Hepatocyte (in vitro differentiated cells): ENCODE data around the gene PDLIM1. TPM values are rescaled to one million over a fixed set of nuclear protein-coding genes. Genes with fewer than 3 reads are reported as not detected.

Experiments used
- DNase-seq: peaks from one replicate; pipeline ENCODE4 v3.0.0-alpha.2; 2016; ENCODE audit warnings: low spot score
- H2AFZ ChIP-seq: fragments of 200-600 bp; sonication (generic); 2 replicates; pipeline ENCODE4 v1.6.0; 2016; ENCODE audit warnings: antibody characterized with exemption, mild to moderate bottlenecking
- H3K27ac ChIP-seq: fragments of 200-600 bp; sonication (generic); 2 replicates; pipeline ENCODE4 v1.5.1; 2016; ENCODE audit warnings: mild to moderate bottlenecking
- H3K27me3 ChIP-seq: fragments of 200-600 bp; sonication (generic); 2 replicates; pipeline ENCODE4 v1.6.1; 2016
- H3K36me3 ChIP-seq: fragments of 200-600 bp; sonication (generic); replicated peaks from 2 replicates; pipeline ENCODE4 v1.5.1; 2016; ENCODE audit warnings: low read depth; ENCODE audit not compliant: insufficient read depth
- H3K4me1 ChIP-seq: fragments of 200-600 bp; sonication (generic); 2 replicates; pipeline ENCODE4 v1.5.1; 2016; ENCODE audit warnings: mild to moderate bottlenecking, moderate library complexity; ENCODE audit not compliant: insufficient read depth
- H3K4me2 ChIP-seq: fragments of 200-600 bp; sonication (generic); 2 replicates; pipeline ENCODE4 v1.6.0; 2016
- H3K4me3 ChIP-seq: fragments of 200-600 bp; sonication (generic); 2 replicates; pipeline ENCODE4 v1.5.1; 2016; ENCODE audit warnings: mild to moderate bottlenecking
- H3K79me2 ChIP-seq: fragments of 200-600 bp; sonication (generic); 2 replicates; pipeline ENCODE4 v1.6.0; 2017; ENCODE audit warnings: mild to moderate bottlenecking
- H3K9me2 ChIP-seq: fragments of 200-600 bp; sonication (generic); replicated peaks from 2 replicates; pipeline ENCODE4 v1.6.0; 2017; ENCODE audit warnings: mild to moderate bottlenecking; ENCODE audit not compliant: insufficient read depth
- H3K9me3 ChIP-seq: fragments of 200-600 bp; sonication (generic); 2 replicates; pipeline ENCODE4 v1.5.1; 2016; ENCODE audit warnings: low read depth, mild to moderate bottlenecking
- H4K20me1 ChIP-seq: fragments of 200-600 bp; sonication (generic); 2 replicates; pipeline ENCODE4 v1.6.0; 2016; ENCODE audit warnings: mild to moderate bottlenecking; ENCODE audit not compliant: insufficient read depth, poor library complexity, severe bottlenecking
- EZH2 ChIP-seq: fragments of 200-600 bp; sonication (generic); IDR thresholded peaks from 2 replicates; pipeline ENCODE4 v1.6.1; 2016; ENCODE audit warnings: antibody characterized with exemption, mild to moderate bottlenecking, borderline replicate concordance
- EZH2phosphoT487 ChIP-seq: fragments of 200-600 bp; sonication (generic); IDR thresholded peaks from one replicate; pipeline ENCODE4 v1.6.1; 2018; ENCODE audit warnings: antibody characterized with exemption, mild to moderate bottlenecking, low read depth, moderate library complexity; ENCODE audit not compliant: unreplicated experiment, severe bottlenecking
- WGBS: methylation state at CpG from one replicate; pipeline ENCODE4 v1.1.6; 2016; ENCODE audit warnings: low lambda C conversion rate; ENCODE audit errors: missing lambda C conversion rate; 5-methylcytosine and 5-hydroxymethylcytosine counted together
- polyA plus RNA-seq: library from polyadenylated mRNA; unstranded; fragments of >200 nt; fragmentation: Nextera tagmentation; extraction: Ambion mirVana; gene quantifications from 2 replicates; pipeline ENCODE4 v1.2.1, GENCODE V29; 2016
- total RNA-seq: library from RNA; depleted of rRNA; stranded (reverse); fragments of >200 nt; gene quantifications from 2 replicates; pipeline ENCODE4 v1.2.3, GENCODE V29; 2014
- TF ChIP-seq, protein P1 (sequence below): fragments of 200-600 bp; sonication (generic); IDR thresholded peaks from 2 replicates; pipeline ENCODE4 v1.5.1; 2016; ENCODE audit warnings: antibody characterized with exemption, mild to moderate bottlenecking; ENCODE audit not compliant: poor library complexity

PDLIM1 gene
- total and polyA plus RNA-seq, 2 experiments from 2014 or later, result 58.2 to 176 TPM

DNA sequence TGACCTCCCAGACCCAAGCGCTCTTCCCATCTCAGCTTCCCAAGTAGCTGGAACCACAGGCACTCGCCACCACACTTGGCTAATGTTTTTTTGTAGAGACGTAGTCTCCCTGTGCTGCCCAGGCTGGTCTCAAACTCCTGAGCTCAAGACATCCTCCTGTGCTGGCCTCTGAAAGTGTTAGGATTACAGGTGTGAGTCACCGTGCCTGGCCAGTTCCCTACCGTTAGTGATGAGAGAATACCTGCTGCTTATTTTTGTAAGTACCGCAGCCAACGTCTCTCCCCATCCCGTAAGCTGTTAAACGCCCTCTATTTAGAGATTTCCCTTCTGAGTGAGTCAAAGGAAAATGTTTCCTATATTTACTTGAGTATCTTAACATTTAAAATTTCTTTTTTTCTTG, 38.5 kb upstream of the PDLIM1 start:
- H4K20me1 ChIP-seq, result no peaks in the 10 kb centered on the region
- no peak overlapping the region for H2AFZ ChIP-seq
- no peak overlapping the region for H3K4me3 ChIP-seq
- no peaks in the 10 kb centered on the region for H3K9me2 ChIP-seq
- WGBS, result 77% methylated on average over 9 of the region's 9 CpGs
- H3K4me1 ChIP-seq, result peaks cover 14% of the 10 kb centered on the region
- no peak overlapping the region for H3K27ac ChIP-seq
- no peaks in the 10 kb centered on the region for H3K79me2 ChIP-seq
- no peaks in the 10 kb centered on the region for H3K27me3 ChIP-seq
- H3K9me3 ChIP-seq, result no peaks in the 10 kb centered on the region
- no peak for TF ChIP-seq EZH2
- no peak for TF ChIP-seq EZH2phosphoT487
- TF ChIP-seq, protein P1, sequence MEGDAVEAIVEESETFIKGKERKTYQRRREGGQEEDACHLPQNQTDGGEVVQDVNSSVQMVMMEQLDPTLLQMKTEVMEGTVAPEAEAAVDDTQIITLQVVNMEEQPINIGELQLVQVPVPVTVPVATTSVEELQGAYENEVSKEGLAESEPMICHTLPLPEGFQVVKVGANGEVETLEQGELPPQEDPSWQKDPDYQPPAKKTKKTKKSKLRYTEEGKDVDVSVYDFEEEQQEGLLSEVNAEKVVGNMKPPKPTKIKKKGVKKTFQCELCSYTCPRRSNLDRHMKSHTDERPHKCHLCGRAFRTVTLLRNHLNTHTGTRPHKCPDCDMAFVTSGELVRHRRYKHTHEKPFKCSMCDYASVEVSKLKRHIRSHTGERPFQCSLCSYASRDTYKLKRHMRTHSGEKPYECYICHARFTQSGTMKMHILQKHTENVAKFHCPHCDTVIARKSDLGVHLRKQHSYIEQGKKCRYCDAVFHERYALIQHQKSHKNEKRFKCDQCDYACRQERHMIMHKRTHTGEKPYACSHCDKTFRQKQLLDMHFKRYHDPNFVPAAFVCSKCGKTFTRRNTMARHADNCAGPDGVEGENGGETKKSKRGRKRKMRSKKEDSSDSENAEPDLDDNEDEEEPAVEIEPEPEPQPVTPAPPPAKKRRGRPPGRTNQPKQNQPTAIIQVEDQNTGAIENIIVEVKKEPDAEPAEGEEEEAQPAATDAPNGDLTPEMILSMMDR, result no peak
- DNase-seq, result no peak
- no peaks in the 10 kb centered on the region for H3K36me3 ChIP-seq
- no peak overlapping the region for H3K4me2 ChIP-seq

DNA sequence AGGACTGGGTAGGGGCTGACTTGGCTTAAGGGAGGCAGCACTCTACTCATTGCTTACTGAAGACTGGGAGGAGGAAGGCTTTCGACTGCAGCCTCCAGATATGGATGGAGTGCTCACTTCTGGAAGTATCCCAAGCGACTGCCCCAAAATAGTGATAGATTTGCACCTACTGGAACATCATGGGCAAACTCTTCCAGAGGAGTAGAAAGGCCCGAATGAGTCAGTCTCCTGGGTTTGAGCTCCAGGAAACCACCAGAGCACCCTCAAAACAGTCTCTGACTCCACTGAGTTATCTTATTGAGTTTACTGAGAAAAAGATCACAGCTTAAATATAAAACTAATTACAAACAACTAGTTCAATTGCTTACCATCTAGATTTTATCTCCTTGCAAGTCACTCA, 37.2 kb upstream of the PDLIM1 start:
- DNase-seq, result no peak
- no peaks in the 10 kb centered on the region for H3K9me2 ChIP-seq

DNA sequence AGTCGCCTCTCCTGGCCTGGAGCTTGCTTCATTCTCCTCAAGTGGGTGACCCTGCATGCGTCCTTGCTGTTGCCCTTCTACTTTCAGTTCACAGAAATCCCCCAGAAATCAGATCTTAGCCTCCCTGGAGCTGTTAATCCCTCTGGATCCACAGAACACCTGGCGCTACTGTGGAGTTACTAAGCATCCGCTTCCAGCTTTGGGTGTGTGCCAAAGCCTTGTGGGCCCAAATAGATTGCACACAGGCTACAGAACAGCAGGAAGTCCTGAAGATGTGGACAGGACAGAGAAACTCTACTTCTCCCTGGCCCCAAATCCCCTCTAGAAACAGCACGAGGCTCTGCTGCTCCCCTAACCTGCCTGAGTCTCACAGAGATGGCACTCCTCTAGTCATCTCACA, 36.6 kb upstream of the PDLIM1 start:
- Histone ChIP-seq H4K20me1 (no peaks in the 10 kb centered on the region), H2AFZ (no peak overlapping the region), H3K9me3 (no peaks in the 10 kb centered on the region), H3K27me3 (no peaks in the 10 kb centered on the region), H3K27ac (no peak overlapping the region), H3K4me2 (peak overlapping the region; percentile 8), H3K79me2 (no peaks in the 10 kb centered on the region), H3K9me2 (no peaks in the 10 kb centered on the region), H3K4me1 (peaks cover 14% of the 10 kb centered on the region), H3K36me3 (no peaks in the 10 kb centered on the region), H3K4me3 (no peak overlapping the region)
- WGBS, result 53% methylated on average over 5 of the region's 5 CpGs
- peak; percentile 34 for DNase-seq
- no peak for TF ChIP-seq EZH2phosphoT487
- no peak for TF ChIP-seq EZH2
- TF ChIP-seq, protein P1, result no peak

More for the DNA sequence above, 37.2 kb upstream of the PDLIM1 start:
- TF ChIP-seq EZH2, result no peak
- TF ChIP-seq, protein P1, result no peak
- no peak for TF ChIP-seq EZH2phosphoT487
- Histone ChIP-seq H3K4me3 (no peak overlapping the region), H2AFZ (no peak overlapping the region), H3K27me3 (no peaks in the 10 kb centered on the region), H3K27ac (no peak overlapping the region), H4K20me1 (no peaks in the 10 kb centered on the region), H3K79me2 (no peaks in the 10 kb centered on the region), H3K4me1 (peaks cover 14% of the 10 kb centered on the region), H3K36me3 (no peaks in the 10 kb centered on the region), H3K4me2 (no peak overlapping the region), H3K9me3 (no peaks in the 10 kb centered on the region)
- WGBS, result 97% methylated on average over 3 of the region's 3 CpGs

DNA sequence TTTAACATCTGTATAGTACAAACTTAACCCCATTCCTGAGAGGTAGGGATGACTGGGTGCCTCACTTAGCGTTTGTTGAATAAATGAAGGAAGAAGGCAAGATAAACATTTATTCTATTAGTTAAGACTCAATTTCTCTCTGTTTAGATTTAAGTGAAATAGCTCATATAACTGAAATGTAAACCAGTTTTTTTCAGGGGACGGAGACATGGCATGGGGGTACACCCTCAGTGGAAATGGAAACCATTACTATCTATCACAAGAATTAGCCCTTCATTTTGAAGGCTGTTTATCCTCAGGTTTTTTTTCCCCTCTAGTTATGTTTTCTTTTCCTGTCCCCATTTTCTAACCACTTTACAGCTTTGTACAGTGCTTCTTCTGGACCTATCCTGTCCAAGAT, 35.6 kb upstream of the PDLIM1 start:
- no peaks in the 10 kb centered on the region for H3K36me3 ChIP-seq
- no peak overlapping the region for H3K27ac ChIP-seq

More for the DNA sequence above, 35.6 kb upstream of the PDLIM1 start:
- no peaks in the 10 kb centered on the region for H3K79me2 ChIP-seq
- peak overlapping the region; percentile 8 for H3K4me2 ChIP-seq
- TF ChIP-seq EZH2phosphoT487 (no peak), EZH2 (no peak)
- TF ChIP-seq, protein P1, result no peak
- no peaks in the 10 kb centered on the region for H4K20me1 ChIP-seq
- H3K4me1 ChIP-seq, result peaks cover 14% of the 10 kb centered on the region
- 74% methylated on average over 2 of the region's 2 CpGs for WGBS
- no peaks in the 10 kb centered on the region for H3K27me3 ChIP-seq
- H3K9me3 ChIP-seq, result no peaks in the 10 kb centered on the region
- no peak for DNase-seq
- H3K4me3 ChIP-seq, result no peak overlapping the region
- H3K9me2 ChIP-seq, result no peaks in the 10 kb centered on the region
- H2AFZ ChIP-seq, result no peak overlapping the region
